LNCAP (cell line): ENCODE results near the gene RAB22A.

Experiments used
- TF ChIP-seq, protein P1 (sequence below): fragments of 450-650 bp; IDR thresholded peaks from 2 replicates; pipeline ENCODE4 v1.5.1; 2017; ENCODE audit warnings: mild to moderate bottlenecking

Gene RAB22A

DNA sequence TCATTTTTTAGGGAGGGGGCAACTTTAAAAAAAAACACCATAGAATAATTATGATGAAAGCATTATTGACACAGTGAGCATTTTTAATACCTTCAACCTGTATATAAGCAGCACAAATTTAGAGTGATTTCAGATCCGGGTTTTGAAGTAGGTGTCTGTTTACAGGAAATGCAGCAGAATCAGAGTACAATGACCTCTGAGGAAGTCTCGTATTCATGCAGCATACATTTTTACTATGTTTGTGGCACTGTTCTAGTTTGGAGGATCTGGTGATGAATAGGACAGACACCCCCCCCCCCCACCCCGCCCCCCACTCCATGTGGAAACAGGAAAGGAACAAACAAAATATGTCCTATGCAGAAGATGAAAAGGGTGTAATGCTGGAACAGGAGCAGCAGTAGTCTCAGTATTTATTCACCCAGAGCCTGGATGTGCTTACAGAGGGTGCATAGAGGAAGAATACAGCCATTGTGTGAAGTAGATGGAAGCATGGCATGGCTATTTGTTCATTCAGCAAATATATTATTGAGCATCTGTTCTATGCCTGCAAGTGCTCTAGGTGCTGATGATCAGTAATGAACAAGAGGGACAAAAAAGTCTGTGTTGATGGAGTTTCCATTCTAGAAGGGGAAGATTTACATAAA is 99.2 kb downstream of the RAB22A start:
- TF ChIP-seq, protein P1, sequence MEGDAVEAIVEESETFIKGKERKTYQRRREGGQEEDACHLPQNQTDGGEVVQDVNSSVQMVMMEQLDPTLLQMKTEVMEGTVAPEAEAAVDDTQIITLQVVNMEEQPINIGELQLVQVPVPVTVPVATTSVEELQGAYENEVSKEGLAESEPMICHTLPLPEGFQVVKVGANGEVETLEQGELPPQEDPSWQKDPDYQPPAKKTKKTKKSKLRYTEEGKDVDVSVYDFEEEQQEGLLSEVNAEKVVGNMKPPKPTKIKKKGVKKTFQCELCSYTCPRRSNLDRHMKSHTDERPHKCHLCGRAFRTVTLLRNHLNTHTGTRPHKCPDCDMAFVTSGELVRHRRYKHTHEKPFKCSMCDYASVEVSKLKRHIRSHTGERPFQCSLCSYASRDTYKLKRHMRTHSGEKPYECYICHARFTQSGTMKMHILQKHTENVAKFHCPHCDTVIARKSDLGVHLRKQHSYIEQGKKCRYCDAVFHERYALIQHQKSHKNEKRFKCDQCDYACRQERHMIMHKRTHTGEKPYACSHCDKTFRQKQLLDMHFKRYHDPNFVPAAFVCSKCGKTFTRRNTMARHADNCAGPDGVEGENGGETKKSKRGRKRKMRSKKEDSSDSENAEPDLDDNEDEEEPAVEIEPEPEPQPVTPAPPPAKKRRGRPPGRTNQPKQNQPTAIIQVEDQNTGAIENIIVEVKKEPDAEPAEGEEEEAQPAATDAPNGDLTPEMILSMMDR = no peak

DNA sequence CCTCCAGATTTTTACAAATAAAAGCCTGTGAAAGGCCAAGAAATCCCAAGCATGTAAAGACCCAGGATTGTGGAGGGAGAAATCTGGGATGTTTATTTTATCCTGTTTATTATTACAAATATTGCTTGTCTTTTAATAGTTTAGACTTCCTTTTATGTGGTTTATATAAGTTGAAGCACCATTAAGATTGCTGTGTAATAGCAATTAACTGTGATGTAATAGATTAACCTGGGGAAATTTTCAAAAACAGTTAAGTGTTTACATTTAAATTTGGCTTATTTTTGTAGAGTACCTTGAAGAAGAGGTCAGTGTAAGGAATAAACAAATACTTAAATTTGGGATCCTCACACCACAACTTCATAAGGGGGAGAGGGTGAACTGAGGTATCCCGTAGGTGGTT is 106.5 kb downstream of the RAB22A start:
- TF ChIP-seq, protein P1 = no peak

DNA sequence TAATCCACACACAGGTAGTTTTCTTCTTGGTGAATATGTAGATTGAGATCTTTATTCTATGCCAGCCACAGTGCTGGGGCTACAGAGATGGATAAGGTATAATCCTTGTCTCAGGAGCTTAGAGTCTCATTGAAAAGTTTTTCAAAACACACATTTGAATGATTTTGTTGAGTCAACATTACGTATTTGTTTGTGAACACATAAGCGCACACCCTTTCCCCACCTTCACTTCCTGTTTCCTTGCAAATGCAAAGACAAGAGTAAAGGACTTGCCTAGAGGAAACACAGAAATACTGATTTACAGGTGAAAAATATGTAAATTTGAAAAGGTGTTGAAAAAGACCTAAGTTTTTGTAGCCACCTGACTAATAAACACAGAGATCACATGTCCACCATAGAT is 107.3 kb downstream of the RAB22A start:
- TF ChIP-seq, protein P1 = no peak
